Endometrial microvascular endothelial cells (primary cell): Measurements from ENCODE around the gene OR2B3. TPM values are rescaled to one million over a fixed set of nuclear protein-coding genes. Genes with fewer than 3 reads are reported as not detected.

Source experiments
- total RNA-seq: library from RNA; depleted of rRNA; stranded (reverse); fragments of >200 nt; gene quantifications from one replicate; pipeline ENCODE4 v1.2.3, GENCODE V29; 2015; ENCODE audit errors: inconsistent ontology term

The OR2B3 gene
- total RNA-seq, 1 donor from 2014 or later: not detected

Other genes starting within 250 kb of the OR2B3 start
- gene TRIM27, start 163.3 kb downstream of the OR2B3 start, total RNA-seq: 63.2 TPM
- 0.09 TPM for gene ZNF311, start 82.0 kb downstream of the OR2B3 start, total RNA-seq
- gene OR2W1, start 42.1 kb downstream of the OR2B3 start, total RNA-seq: not detected
- not detected for gene OR2J1, start 12.2 kb upstream of the OR2B3 start, total RNA-seq
- not detected for gene OR2J3, start 20.7 kb upstream of the OR2B3 start, total RNA-seq
- not detected for gene OR2J2, start 83.6 kb upstream of the OR2B3 start, total RNA-seq
- gene OR14J1, start 214.4 kb upstream of the OR2B3 start, total RNA-seq: not detected